Loucy (cell line): ENCODE results near the gene AVPI1.

Experiments
- H2AFZ ChIP-seq: fragments of 200-600 bp; sonication (generic); 2 replicates; pipeline ENCODE4 v1.6.0; 2016; ENCODE audit warnings: antibody characterized with exemption, mild to moderate bottlenecking, low read length, moderate library complexity
- H3F3A ChIP-seq: fragments of 200-600 bp; 2 replicates; pipeline ENCODE4 v1.6.0; 2016; ENCODE audit warnings: antibody characterized with exemption, low read depth, mild to moderate bottlenecking
- H3K27me3 ChIP-seq: fragments of 200-600 bp; sonication (generic); 2 replicates; pipeline ENCODE4 v1.6.1; 2014; ENCODE audit warnings: low read length, mild to moderate bottlenecking; ENCODE audit not compliant: insufficient read depth, poor library complexity, severe bottlenecking
- H3K36me3 ChIP-seq: fragments of 200-600 bp; sonication (generic); 2 replicates; pipeline ENCODE4 v1.6.1; 2016; ENCODE audit warnings: low read length; ENCODE audit not compliant: insufficient read depth
- H3K4me1 ChIP-seq: fragments of 200-600 bp; sonication (generic); 2 replicates; pipeline ENCODE4 v1.5.1; 2014; ENCODE audit warnings: low read length, mild to moderate bottlenecking; ENCODE audit not compliant: insufficient read depth, poor library complexity, severe bottlenecking
- H3K4me2 ChIP-seq: fragments of 200-600 bp; sonication (generic); 2 replicates; pipeline ENCODE4 v1.6.0; 2014; ENCODE audit warnings: antibody characterized with exemption, low read length, low read depth, mild to moderate bottlenecking; ENCODE audit not compliant: poor library complexity, severe bottlenecking
- H3K4me3 ChIP-seq: fragments of 200-600 bp; sonication (generic); 2 replicates; pipeline ENCODE4 v1.5.1; 2014; ENCODE audit warnings: low read length, mild to moderate bottlenecking, mixed read lengths; ENCODE audit not compliant: poor library complexity, severe bottlenecking
- H3K79me2 ChIP-seq: fragments of 200-600 bp; sonication (generic); 2 replicates; pipeline ENCODE4 v1.6.1; 2014; ENCODE audit warnings: low read length; ENCODE audit not compliant: insufficient read depth
- H3K9ac ChIP-seq: fragments of 200-600 bp; sonication (generic); 2 replicates; pipeline ENCODE4 v1.6.0; 2014; ENCODE audit warnings: mild to moderate bottlenecking, low read depth, low read length, moderate library complexity; ENCODE audit not compliant: poor library complexity, severe bottlenecking
- H3K9me2 ChIP-seq: fragments of 200-600 bp; sonication (generic); replicated peaks from 2 replicates; pipeline ENCODE4 v1.6.1; 2016; ENCODE audit warnings: low read depth, low read length, mixed read lengths
- H3K9me3 ChIP-seq: fragments of 200-600 bp; sonication (generic); 2 replicates; pipeline ENCODE4 v1.6.1; 2014; ENCODE audit warnings: mild to moderate bottlenecking, antibody characterized with exemption, low read length, low read depth; ENCODE audit not compliant: insufficient read depth
- H4K20me1 ChIP-seq: fragments of 200-600 bp; sonication (generic); 2 replicates; pipeline ENCODE4 v1.6.0; 2014; ENCODE audit warnings: antibody characterized with exemption, low read length, mild to moderate bottlenecking; ENCODE audit not compliant: insufficient read depth, poor library complexity, severe bottlenecking
- CTCF ChIP-seq: fragments of 200-600 bp; sonication (generic); conservative IDR thresholded peaks from 2 replicates; pipeline ENCODE4 v1.5.1; 2014; ENCODE audit warnings: mild to moderate bottlenecking, antibody characterized with exemption, low read length
- EZH2phosphoT487 ChIP-seq: fragments of 200-600 bp; IDR thresholded peaks from 2 replicates; pipeline ENCODE4 v1.6.1; 2018; ENCODE audit warnings: antibody characterized with exemption, mild to moderate bottlenecking, moderate library complexity, borderline replicate concordance

Gene AVPI1

GRCh38 chr10:97733256-97733655 lies 46.2 kb upstream of the AVPI1 start:
- Histone ChIP-seq H3F3A (no peaks in the 10 kb centered on the region), H3K4me2 (no peak overlapping the region), H4K20me1 (peaks cover 12% of the 10 kb centered on the region), H3K9me2 (no peaks in the 10 kb centered on the region), H2AFZ (no peak overlapping the region), H3K79me2 (peaks cover 13% of the 10 kb centered on the region), H3K4me1 (peaks cover 12% of the 10 kb centered on the region), H3K27me3 (no peaks in the 10 kb centered on the region), H3K36me3 (no peaks in the 10 kb centered on the region), H3K9ac (no peak overlapping the region), H3K9me3 (no peaks in the 10 kb centered on the region), H3K4me3 (no peak overlapping the region)
- TF ChIP-seq EZH2phosphoT487 (no peak), CTCF (no peak)

- peaks cover 5% of the 10 kb centered on the region for H3K4me1 ChIP-seq
- no peak overlapping the region for H3K4me2 ChIP-seq
- no peak overlapping the region for H3K4me3 ChIP-seq
- TF ChIP-seq CTCF (0 out of 2 replicates have a peak, but pooled peaks have one; percentile 21), EZH2phosphoT487 (no peak)
- no peaks in the 10 kb centered on the region for H3F3A ChIP-seq
- no peak overlapping the region for H3K9ac ChIP-seq
- no peaks in the 10 kb centered on the region for H3K9me2 ChIP-seq
- no peaks in the 10 kb centered on the region for H3K27me3 ChIP-seq
- no peaks in the 10 kb centered on the region for H4K20me1 ChIP-seq
- no peak overlapping the region for H2AFZ ChIP-seq
- H3K9me3 ChIP-seq: no peaks in the 10 kb centered on the region
- no peaks in the 10 kb centered on the region for H3K36me3 ChIP-seq
- H3K79me2 ChIP-seq: peaks cover under 1% of the 10 kb centered on the region; the same call in 1 of the 2 replicates
Observed at GRCh38 chr10:97732052-97732359, 45.0 kb upstream of the AVPI1 start.

GRCh38 chr10:97731346-97732051 lies 44.5 kb upstream of the AVPI1 start:
- TF ChIP-seq EZH2phosphoT487: no peak
- peak; percentile 94 for TF ChIP-seq CTCF
- Histone ChIP-seq H4K20me1 (no peaks in the 10 kb centered on the region), H3K9me2 (no peaks in the 10 kb centered on the region), H3K4me2 (no peak overlapping the region), H3K79me2 (no peaks in the 10 kb centered on the region), H2AFZ (peak overlapping the region; percentile 16; the same call in 1 of the 2 replicates), H3K36me3 (no peaks in the 10 kb centered on the region), H3K9ac (no peak overlapping the region), H3K4me3 (no peak overlapping the region), H3K27me3 (no peaks in the 10 kb centered on the region), H3F3A (no peaks in the 10 kb centered on the region), H3K9me3 (no peaks in the 10 kb centered on the region), H3K4me1 (peaks cover 2% of the 10 kb centered on the region)
